Activated naive CD8-positive, alpha-beta T cell (primary cell): ENCODE results near the gene FAHD1.

Experiments
- H3K27ac Mint-ChIP-seq: one replicate; pipeline ENCODE4 v1.8.0; 2021; ENCODE audit warnings: mixed read lengths
- H3K27me3 Mint-ChIP-seq: one replicate; pipeline ENCODE4 v1.8.0; 2021; ENCODE audit warnings: mixed read lengths
- H3K36me3 Mint-ChIP-seq: one replicate; pipeline ENCODE4 v1.8.0; 2021; ENCODE audit warnings: mixed read lengths
- H3K4me1 Mint-ChIP-seq: one replicate; pipeline ENCODE4 v1.8.0; 2021; ENCODE audit warnings: low read depth, mixed read lengths
- H3K4me3 Mint-ChIP-seq: one replicate; pipeline ENCODE4 v1.8.0; 2021; ENCODE audit warnings: mild to moderate bottlenecking, mixed read lengths
- H3K9me3 Mint-ChIP-seq: one replicate; pipeline ENCODE4 v1.8.0; 2021; ENCODE audit warnings: low read depth, mixed read lengths

Gene FAHD1

DNA sequence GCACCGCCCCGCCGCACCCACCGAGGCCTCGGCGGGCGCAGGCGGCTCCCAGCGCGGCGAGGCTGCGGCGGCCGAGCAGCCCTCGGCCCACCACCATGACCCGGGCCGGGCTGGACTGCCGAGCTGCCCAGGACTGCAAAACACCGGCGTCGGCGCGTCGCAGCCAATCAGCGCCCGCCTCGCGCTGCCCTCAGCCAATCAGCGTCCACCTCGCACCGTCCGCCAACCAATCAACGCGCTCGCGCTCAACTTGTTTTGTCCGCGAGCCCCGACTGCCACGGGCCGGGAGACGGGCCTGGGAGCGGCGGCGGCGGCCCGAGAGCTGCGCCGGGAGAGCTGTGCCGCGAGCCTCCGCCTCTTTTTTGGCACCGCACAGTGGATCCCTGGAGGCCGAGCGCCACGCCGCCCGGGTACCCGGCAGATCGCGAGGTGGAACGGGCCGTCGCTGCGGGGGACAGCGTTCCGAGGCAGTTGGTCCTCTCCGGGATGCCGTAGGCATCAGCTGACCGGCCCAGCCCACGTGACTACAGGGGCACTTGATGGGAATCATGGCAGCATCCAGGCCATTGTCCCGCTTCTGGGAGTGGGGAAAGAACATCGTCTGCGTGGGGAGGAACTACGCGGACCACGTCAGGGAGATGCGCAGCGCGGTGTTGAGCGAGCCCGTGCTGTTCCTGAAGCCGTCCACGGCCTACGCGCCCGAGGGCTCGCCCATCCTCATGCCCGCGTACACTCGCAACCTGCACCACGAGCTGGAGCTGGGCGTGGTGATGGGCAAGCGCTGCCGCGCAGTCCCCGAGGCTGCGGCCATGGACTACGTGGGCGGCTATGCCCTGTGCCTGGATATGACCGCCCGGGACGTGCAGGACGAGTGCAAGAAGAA, at the start of gene FAHD1, which contains the start of gene HAGH:
TSS of gene FAHD1 (plus strand) at position 516 of the 883 bp plus-strand sequence. CDS start at position 549, 33 bp downstream.
TSS of gene HAGH (minus strand) at position 135 of the 883 bp plus-strand sequence. CDS start at position 97, 38 bp downstream.
- H3K4me1 Mint-ChIP-seq, result peaks cover 47% of the 10 kb centered on the region

DNA sequence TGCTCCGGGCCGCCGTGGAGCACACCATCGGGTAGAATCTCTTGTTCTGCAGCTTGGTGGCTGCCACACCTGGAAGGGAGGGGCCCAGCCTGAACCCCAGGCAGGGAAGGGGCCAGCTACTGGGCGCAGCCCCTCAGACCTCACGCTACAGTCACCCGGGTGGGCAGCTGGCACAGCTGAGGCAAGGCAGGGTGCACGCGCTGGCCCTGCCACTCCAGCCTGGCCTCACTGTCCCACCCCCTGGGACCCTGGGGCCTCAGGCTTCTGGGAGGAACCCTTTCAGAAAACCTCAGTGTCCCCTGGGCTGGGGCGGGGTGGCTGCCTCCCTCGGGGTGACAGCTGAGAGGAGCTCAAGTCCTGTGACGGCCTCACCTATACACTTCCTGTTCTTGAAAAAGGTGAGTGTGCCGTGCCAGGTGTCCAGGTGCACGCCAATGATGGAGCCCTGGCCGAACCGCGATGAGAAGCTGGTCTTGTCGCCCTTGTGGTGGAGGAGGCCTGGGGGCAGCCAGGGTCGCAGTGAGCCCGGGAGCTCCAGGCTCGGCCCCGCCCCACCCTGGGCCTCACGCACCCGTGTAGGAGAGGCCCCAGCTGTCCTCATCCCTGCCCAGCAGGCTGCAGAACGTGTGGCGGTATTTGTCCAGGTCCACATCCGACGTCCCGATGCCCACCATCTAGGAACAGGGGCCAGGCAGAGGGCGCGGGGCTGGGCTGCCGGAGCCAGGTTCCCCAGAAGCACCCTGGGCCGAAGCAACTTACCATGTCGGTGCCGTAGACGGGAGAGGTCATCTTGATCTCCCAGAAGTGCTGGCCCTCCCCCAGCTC, 49.4 kb upstream of the FAHD1 start:
- Mint-ChIP-seq H3K36me3 (no peaks in the 10 kb centered on the region), H3K4me3 (no peak overlapping the region), H3K27me3 (no peaks in the 10 kb centered on the region), H3K9me3 (no peaks in the 10 kb centered on the region), H3K27ac (no peak overlapping the region), H3K4me1 (peaks cover 8% of the 10 kb centered on the region)

More for the DNA sequence above, at the start of gene FAHD1, which contains the start of gene HAGH:
- Mint-ChIP-seq H3K27ac (peak within 1 kb of the TSS; percentile 89), H3K4me3 (peak within 1 kb of the TSS; percentile 94), H3K36me3 (no peaks in the 10 kb centered on the region), H3K9me3 (no peaks in the 10 kb centered on the region), H3K27me3 (no peaks in the 10 kb centered on the region)

DNA sequence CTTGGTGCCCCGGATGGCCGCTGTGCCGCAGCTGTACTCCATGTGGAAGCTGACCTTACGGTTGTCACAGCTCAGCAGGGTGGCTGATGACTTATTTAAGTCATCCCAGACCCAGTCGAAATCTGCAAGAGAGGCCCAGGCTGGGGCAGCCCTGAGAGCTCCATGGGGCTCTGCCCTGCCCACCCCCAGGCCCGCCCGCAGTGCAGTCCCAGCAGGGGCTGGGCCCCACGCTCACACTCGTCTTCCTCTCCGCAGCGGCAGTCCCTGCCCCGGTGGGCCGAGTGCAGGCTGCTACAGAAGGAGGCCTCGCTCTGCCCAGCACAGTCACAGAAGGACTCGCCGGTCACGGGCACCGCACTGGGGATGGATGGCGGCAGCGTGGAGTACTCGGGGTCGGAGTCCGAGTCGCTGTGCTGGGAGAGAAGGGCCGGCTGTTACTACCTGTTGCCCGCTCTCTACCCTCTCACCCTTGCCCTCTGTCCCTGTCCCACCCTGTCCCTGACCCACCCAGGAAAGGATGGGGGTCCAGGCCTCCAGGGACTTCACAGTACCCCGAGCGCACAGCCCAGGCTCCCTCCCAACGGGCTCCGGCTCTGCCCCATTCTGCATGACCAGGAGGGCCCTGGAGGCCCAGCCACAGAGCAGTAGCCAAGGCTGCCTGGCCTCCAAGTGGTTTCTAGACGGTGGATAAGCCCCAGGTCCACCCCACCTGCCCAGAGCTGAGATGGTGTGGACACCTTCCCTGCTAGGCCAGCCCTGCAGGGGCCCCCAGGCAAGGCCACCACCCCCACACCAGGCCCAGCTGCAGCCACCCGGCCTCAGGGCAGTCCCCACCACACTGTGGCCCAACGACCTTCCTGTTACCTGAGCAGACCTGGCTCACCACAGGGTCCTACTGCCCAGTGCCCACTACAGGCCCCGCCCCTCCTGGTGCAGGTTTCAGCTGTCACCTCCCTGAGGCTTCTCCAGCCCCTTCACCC, 48.5 kb upstream of the FAHD1 start:
- Mint-ChIP-seq H3K27me3 (no peaks in the 10 kb centered on the region), H3K4me1 (peaks cover 11% of the 10 kb centered on the region), H3K9me3 (no peaks in the 10 kb centered on the region), H3K36me3 (no peaks in the 10 kb centered on the region), H3K27ac (no peak overlapping the region), H3K4me3 (no peak overlapping the region)

DNA sequence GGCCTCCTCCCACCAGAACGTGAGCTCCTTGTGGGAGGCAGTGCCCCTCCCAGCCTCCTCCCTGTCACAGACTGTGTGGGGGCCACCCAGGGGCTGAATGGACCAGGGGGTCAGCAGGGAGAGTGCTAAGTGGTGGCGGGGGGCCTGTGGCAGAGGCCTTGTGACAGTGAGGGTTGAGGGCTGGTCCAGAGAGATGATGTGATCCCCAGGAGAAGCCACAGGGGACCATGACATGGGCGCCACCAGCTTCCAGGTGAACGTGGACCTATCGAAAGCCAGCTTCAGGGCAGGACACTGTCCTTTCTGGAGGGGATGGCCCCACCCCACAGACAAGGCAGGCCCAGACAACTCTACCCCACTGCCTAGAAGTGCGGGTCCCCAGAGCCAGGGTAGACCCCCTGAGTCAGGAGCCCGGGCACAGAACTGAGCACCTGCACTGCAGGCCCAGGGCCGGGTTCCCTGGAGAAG, 47.7 kb upstream of the FAHD1 start:
- Mint-ChIP-seq H3K9me3 (no peaks in the 10 kb centered on the region), H3K36me3 (no peaks in the 10 kb centered on the region), H3K4me1 (peaks cover 16% of the 10 kb centered on the region), H3K27me3 (no peaks in the 10 kb centered on the region), H3K27ac (no peak overlapping the region), H3K4me3 (no peak overlapping the region)

DNA sequence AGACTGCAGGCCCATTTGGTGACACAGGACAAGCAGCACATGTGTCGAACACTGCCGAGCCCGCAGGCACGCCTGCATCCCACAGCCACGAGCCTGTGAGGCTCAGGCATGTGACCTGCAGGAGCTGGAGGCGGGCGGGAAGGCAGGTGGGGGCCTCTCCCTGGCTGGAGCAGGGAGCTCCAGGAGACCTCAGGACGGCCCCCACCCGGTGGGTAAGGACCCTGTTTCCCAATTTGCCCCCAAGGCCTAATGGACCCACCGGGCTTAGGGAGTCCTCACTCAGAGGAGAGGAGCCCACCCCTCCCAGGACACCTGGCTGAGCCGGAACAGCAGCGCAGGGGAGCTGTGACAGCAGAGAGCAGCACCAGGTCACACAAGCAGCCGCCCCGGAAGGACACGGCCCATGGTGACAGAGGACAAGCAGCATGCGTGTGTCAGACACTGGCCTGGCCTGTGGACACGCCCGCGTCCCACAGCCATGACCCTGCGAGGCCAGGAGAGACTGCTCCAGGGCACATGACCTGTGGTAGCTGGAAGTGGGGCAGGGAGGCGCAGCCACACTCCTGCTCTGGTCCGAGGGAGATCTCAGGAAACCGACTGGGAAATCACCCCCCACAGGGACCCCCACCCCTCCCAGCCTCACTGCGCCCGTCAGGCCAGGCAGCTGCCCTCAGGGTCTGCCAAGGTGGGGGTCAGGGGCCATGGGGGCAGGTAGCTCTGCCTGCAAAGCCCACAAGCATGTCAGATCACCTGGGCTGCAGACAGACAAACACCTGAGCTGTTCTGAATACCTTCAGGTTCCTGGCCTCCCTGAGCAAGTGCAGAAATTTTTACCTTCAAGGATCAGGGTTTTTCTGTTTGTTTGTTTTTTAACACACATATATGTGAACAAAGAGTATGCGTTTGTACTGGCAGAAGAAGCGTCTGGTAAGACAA, 47.0 kb upstream of the FAHD1 start:
- H3K4me1 Mint-ChIP-seq, result peaks cover 18% of the 10 kb centered on the region
- H3K27ac Mint-ChIP-seq, result no peak overlapping the region
- H3K9me3 Mint-ChIP-seq, result no peaks in the 10 kb centered on the region
- H3K36me3 Mint-ChIP-seq, result no peaks in the 10 kb centered on the region
- H3K4me3 Mint-ChIP-seq, result peak overlapping the region; percentile 66
- no peaks in the 10 kb centered on the region for H3K27me3 Mint-ChIP-seq

DNA sequence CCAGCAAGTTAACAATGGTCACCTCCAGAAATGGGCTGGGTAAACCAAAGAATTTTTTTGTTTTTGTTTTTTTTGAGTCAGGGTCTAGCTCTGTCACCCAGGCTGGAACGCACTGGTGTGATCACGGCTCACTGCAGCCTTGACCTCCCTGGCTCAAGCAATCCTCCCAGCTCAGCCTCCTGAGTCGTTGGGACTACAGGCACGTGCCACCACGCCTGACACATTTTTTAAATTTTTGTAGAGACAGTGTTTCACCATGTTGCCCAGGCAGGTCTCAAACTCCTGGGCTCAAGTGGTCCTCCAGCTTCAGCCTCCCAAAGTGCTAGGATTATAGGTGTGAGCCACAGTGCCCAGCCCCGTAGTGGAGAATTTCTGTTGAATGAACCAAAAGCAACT, 46.3 kb upstream of the FAHD1 start:
- H3K36me3 Mint-ChIP-seq, result no peaks in the 10 kb centered on the region
- peaks cover 20% of the 10 kb centered on the region for H3K4me1 Mint-ChIP-seq
- no peaks in the 10 kb centered on the region for H3K27me3 Mint-ChIP-seq
- peak overlapping the region; percentile 86 for H3K4me3 Mint-ChIP-seq
- no peak overlapping the region for H3K27ac Mint-ChIP-seq
- H3K9me3 Mint-ChIP-seq, result no peaks in the 10 kb centered on the region

DNA sequence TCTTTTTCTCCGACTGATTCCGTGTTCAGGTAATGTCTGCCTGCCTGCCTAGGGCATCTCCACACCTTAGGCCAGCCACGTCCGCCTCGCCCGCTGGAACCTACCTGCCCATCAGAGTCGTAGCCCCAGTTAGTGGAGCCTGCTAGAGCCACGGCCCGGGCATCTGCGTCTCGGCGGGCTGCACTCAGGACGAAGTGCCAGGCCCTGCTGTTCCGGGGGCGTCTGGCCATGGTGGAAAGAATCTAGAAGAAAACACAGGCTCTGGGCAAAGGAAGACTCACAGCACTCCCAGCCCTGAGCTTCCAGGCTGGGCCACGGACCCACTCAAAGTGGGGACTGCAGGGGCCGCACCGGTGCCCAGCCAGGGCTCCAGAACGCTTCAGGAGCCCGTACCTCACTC, 45.8 kb upstream of the FAHD1 start:
- H3K36me3 Mint-ChIP-seq, result no peaks in the 10 kb centered on the region
- H3K4me3 Mint-ChIP-seq, result peak overlapping the region; percentile 86
- no peaks in the 10 kb centered on the region for H3K27me3 Mint-ChIP-seq
- H3K4me1 Mint-ChIP-seq, result peaks cover 20% of the 10 kb centered on the region
- peak overlapping the region; percentile 76 for H3K27ac Mint-ChIP-seq
- no peaks in the 10 kb centered on the region for H3K9me3 Mint-ChIP-seq

DNA sequence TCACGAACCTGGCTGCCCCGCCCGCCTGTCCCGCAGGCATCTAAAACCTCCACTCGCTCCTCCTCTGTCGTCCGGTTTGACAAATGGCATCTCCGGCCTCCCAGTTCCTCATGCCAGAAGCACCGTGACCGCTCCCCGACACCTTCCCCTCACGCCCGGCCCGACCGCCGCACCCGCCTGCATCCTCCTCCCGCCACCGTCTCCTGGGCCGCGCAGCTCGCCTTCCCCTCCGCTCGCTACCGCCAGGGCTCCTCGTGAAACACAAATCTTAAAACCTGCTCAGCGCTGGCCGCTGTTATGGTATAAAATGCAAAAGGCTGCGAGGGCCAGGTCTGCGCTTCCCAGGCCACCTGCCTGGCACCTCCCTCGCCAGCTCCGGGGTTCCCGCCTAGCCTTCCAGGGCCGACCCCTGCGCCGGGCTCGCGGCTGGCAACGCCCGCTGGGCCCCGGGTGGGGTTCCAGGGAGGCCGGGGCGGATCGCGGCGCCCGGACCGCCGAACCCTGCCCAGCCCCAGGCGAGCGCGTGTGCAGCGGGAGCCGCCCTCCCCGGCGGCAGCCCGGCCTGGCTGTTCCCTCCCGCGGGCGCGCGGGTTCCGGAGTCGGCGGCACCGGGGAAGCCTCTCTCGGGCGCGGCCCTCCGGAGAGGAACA, 45.1 kb upstream of the FAHD1 start:
- H3K9me3 Mint-ChIP-seq, result no peaks in the 10 kb centered on the region
- H3K4me1 Mint-ChIP-seq, result peaks cover 20% of the 10 kb centered on the region
- H3K4me3 Mint-ChIP-seq, result peak overlapping the region; percentile 86
- H3K27me3 Mint-ChIP-seq, result no peaks in the 10 kb centered on the region
- no peaks in the 10 kb centered on the region for H3K36me3 Mint-ChIP-seq
- H3K27ac Mint-ChIP-seq, result peak overlapping the region; percentile 76

DNA sequence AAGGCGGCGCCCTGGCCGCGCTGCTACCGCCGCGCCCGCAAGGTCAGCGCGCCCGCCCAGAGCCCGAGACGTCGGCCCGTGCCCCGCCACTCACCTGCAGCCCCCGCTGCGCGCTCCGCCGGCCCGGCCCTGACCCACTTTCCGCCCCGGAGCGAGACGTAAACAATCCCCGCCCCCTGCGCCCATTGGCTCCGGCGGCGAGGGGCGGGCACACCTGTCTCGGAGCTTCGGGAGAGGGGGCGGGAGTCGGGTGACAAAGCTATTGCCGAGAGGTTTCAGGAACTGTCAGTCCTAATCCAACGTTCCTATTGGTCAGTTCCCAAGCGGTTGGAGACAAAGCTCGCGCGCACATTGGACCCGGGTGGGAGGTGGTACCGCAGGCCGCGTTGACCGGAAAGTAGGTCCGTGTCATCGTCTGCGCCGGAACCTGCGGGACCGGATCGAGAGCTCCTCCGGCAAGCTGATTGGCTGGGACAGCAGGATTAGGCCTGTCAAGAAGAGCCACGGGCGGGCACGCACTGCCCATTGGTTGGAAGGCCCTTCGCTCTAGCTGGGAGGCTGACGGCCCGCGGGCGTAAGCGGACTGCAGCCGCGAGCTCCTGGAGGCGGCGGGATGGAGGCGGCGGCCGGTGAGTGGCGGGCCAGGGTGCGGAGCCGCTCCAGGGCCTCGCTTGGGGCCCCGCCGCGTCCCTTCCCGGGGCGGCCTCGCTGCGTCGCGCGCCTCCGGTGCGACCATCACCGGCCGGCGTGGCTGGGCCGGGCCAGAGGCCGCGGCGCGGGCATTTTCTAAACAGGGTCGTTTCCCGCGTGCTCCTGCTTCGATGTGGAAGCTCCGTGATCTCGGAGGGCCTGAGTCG, 44.4 kb upstream of the FAHD1 start, which contains the start of the genes NUBP2 and SPSB3:
TSS of gene NUBP2 (plus strand) at position 553 of the 857 bp plus-strand sequence. CDS start at position 614, 61 bp downstream.
TSS of gene SPSB3 (minus strand) at position 164 of the 857 bp plus-strand sequence. CDS start 1,088 bp downstream, outside the sequence.
- Mint-ChIP-seq H3K4me3 (peak within 1 kb of the TSS; percentile 95), H3K9me3 (no peaks in the 10 kb centered on the region), H3K36me3 (no peaks in the 10 kb centered on the region)

DNA sequence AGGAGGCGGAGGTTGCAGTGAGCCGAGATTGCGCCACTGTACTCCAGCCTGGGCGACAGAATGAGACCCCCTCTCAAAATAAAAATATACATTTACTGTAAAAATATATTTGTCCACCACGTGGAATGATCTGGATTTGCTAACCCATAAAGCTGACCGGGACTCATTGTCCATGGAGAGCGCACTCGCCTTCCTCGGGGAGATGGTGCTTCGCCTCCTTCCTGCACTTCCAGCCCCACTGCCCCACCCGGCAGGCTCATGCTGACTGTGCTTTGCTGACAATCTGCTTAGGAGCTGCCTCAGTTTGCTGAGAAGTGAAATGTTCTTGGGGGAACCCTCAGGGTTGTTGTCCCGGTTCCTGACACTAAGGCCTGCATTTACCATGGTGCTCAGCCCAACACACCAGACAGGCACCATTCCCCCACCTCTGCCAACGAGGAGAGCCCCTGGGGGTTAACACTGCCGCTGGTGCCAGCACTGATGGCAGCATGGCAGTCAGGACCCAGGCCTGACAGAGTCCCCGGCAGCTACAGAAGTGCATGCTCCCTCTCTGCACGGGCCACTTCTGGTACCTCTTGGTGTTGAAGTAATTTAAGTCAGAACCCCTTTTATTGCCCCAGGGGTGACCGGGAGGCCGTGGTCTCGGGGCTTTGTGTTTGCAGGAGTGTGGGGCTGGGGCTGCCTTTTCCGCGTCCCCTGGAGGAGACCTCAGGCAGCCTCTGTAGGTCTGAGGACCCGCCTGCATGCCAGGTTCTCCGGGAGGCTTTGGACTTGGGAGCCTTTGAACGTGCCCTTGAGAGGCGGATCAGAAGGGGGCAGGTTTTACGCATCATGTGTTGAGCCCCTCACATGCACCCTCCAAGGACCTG, 41.8 kb upstream of the FAHD1 start:
- Mint-ChIP-seq H3K4me1 (peaks cover 22% of the 10 kb centered on the region), H3K36me3 (no peaks in the 10 kb centered on the region), H3K4me3 (peak overlapping the region; percentile 65), H3K9me3 (no peaks in the 10 kb centered on the region), H3K27me3 (no peaks in the 10 kb centered on the region), H3K27ac (no peak overlapping the region)

More for the DNA sequence above, 44.4 kb upstream of the FAHD1 start, which contains the start of the genes NUBP2 and SPSB3:
- Mint-ChIP-seq H3K4me1 (peaks cover 20% of the 10 kb centered on the region), H3K27me3 (no peaks in the 10 kb centered on the region), H3K27ac (peak within 1 kb of the TSS; percentile 93)

DNA sequence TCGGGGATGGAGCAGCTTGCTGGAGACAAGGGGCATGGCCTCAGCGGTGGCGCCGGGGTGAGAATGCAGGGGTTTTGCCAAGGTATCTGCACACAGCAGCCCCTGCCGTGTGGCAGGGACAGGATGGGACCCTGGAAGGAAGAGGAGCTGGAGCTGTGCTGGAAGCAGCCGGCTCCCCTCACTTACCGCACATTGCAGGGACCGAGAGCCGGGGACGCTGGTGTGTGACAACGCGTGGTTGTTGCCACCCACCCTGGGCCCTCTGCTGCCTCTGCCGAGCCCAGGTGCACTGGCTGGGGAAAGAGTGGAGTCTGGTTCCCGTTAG, 41.2 kb upstream of the FAHD1 start:
- H3K9me3 Mint-ChIP-seq, result no peaks in the 10 kb centered on the region
- no peak overlapping the region for H3K27ac Mint-ChIP-seq
- H3K4me1 Mint-ChIP-seq, result peaks cover 22% of the 10 kb centered on the region
- H3K36me3 Mint-ChIP-seq, result no peaks in the 10 kb centered on the region
- no peak overlapping the region for H3K4me3 Mint-ChIP-seq
- no peaks in the 10 kb centered on the region for H3K27me3 Mint-ChIP-seq
